ENCODE results near the gene DTNB. TPM values are rescaled to one million over a fixed set of nuclear protein-coding genes. Genes with fewer than 3 reads are reported as not detected.
A peak's percentile ranks its signal among the peaks of the same experiment; 100 is the strongest.

The DTNB gene
- total and polyA plus RNA-seq, 2 donors (not counting 1 experiment from before 2014, with no cell fraction given), result 25.7 to 37.3 TPM

DNA sequence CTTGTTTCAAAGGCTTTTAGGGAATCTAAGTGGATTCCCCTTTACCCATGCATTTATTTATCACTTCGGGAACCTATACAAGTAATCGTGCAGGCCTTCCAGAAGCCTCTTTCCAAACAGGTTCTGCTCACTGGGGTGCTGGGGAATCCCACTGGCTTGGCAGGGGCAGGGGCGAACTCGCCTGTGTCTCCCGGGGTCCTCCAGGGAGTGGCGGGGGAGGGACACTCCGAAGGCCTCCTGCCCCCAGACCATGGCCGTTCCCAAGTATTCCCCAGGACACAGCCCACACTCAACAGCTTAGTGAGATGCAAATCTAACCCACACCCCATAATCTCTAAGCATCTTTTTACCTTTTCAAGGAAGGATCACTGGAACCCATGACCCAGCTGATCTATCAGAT lies 338.2 kb downstream of the DTNB start:
- peaks cover 0 to 2% of the 10 kb centered on the region in 2 experiments for H3K36me3 ChIP-seq (replicated peaks in 1 of 2; ENCODE audit: control extremely low read depth in 1 of 2, control insufficient read depth in 1 of 2, extremely low read depth in 1 of 2, insufficient read depth in 2 of 2, low read length in 1 of 2)
- H3K9me3 Mint-ChIP-seq (ENCODE audit: insufficient read depth), result no peaks in the 10 kb centered on the region
- ATAC-seq (ENCODE audit: low read depth), result no peak
- intact Hi-C loops (cut with micrococcal nuclease), result no loop called here
- WGBS (ENCODE audit: insufficient coverage), result 94% methylated on average over 8 of the region's 8 CpGs
- peaks cover 15 to 23% of the 10 kb centered on the region in 2 donors for H3K4me1 ChIP-seq (ENCODE audit: control insufficient read depth in 2 of 2, insufficient read depth in 2 of 2, low read length in 2 of 2)
- H3K4me3 ChIP-seq (ENCODE audit: control extremely low read depth in 1 of 5, extremely low read depth in 1 of 5, insufficient read depth in 1 of 5, low read depth in 2 of 5, low read length in 4 of 5), result no peak overlapping the region
- H4K20me1 ChIP-seq (ENCODE audit: control insufficient read depth, insufficient read depth, low read length, poor library complexity, severe bottlenecking), result peaks cover 70% of the 10 kb centered on the region
- TF ChIP-seq, protein P1, sequence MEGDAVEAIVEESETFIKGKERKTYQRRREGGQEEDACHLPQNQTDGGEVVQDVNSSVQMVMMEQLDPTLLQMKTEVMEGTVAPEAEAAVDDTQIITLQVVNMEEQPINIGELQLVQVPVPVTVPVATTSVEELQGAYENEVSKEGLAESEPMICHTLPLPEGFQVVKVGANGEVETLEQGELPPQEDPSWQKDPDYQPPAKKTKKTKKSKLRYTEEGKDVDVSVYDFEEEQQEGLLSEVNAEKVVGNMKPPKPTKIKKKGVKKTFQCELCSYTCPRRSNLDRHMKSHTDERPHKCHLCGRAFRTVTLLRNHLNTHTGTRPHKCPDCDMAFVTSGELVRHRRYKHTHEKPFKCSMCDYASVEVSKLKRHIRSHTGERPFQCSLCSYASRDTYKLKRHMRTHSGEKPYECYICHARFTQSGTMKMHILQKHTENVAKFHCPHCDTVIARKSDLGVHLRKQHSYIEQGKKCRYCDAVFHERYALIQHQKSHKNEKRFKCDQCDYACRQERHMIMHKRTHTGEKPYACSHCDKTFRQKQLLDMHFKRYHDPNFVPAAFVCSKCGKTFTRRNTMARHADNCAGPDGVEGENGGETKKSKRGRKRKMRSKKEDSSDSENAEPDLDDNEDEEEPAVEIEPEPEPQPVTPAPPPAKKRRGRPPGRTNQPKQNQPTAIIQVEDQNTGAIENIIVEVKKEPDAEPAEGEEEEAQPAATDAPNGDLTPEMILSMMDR (IDR thresholded peaks at IDR 0.05), result no peak
- H3K79me2 ChIP-seq (ENCODE audit: control insufficient read depth, insufficient read depth, low read length), result peaks cover 64% of the 10 kb centered on the region
- no peaks in the 10 kb centered on the region for H3K27me3 Mint-ChIP-seq
- H3K27me3 ChIP-seq (replicated peaks in 1 of 4; ENCODE audit: control extremely low read depth in 1 of 4, control insufficient read depth in 3 of 4, insufficient read depth in 4 of 4, low read length in 3 of 4), result peaks cover 0 to 5% (median 1%) of the 10 kb centered on the region in 4 experiments
- DNase-seq, result no peak
- H3K4me2 ChIP-seq (replicated peaks; ENCODE audit: low read depth, low read length, poor library complexity, severe bottlenecking), result no peak overlapping the region
- H3K27ac ChIP-seq (ENCODE audit: low read length in 2 of 2), result no peak overlapping the region
- H3K27ac Mint-ChIP-seq, result no peak overlapping the region
- no peaks in the 10 kb centered on the region for H3K9me3 ChIP-seq (ENCODE audit: control extremely low read depth in 1 of 3, control insufficient read depth in 2 of 3, insufficient read depth in 1 of 3, low read length in 2 of 3)
- H2AFZ ChIP-seq (ENCODE audit: insufficient read depth, low read depth, low read length, poor library complexity, severe bottlenecking), result no peak overlapping the region
- H3K4me3 Mint-ChIP-seq, result no peak overlapping the region
- H3K4me1 Mint-ChIP-seq, result peaks cover 59% of the 10 kb centered on the region
- no peak overlapping the region for H3K9ac ChIP-seq (ENCODE audit: low read length)
- ChIA-PET CTCF (interaction anchor here (1.2 kb wide), 1 partner anchor 26 kb away, joined by 3 read pairs; no protein-coding TSS in a partner anchor), POLR2A (interaction anchor here (0.7 kb wide), 1 partner anchor 27 kb away, joined by 6 read pairs; no protein-coding TSS in a partner anchor)

DNA sequence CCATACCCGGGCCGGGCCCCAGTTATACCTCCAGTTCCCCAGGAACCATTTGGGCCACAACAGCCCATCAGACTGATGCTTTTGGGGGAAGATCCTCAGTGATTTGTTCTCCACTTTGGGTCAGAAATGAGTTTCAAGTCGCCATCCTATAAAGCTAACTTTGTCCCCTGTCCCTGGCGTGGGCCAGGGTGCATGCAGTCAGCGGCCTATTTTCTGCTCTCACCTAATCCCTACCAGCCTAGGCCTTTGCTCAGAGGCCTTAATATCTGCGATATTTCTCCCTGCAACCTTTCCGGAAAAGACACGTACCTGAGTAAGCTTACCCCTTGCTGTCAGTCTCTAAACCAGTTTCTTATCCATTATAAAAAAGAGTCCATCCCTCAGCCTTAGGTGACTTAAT lies 338.9 kb downstream of the DTNB start:
- Histone ChIP-seq H2AFZ (ENCODE audit: insufficient read depth, low read depth, low read length, poor library complexity, severe bottlenecking) (no peak overlapping the region), H3K79me2 (ENCODE audit: control insufficient read depth, insufficient read depth, low read length) (peaks cover 66% of the 10 kb centered on the region), H3K9me3 (ENCODE audit: control extremely low read depth in 1 of 3, control insufficient read depth in 2 of 3, insufficient read depth in 1 of 3, low read length in 2 of 3) (no peaks in the 10 kb centered on the region), H3K36me3 (replicated peaks in 1 of 2; ENCODE audit: control extremely low read depth in 1 of 2, control insufficient read depth in 1 of 2, extremely low read depth in 1 of 2, insufficient read depth in 2 of 2, low read length in 1 of 2) (peaks cover 0 to 2% of the 10 kb centered on the region in 2 experiments), H3K4me1 (ENCODE audit: control insufficient read depth in 2 of 2, insufficient read depth in 2 of 2, low read length in 2 of 2) (peaks cover 14 to 21% of the 10 kb centered on the region in 2 donors), H3K9ac (ENCODE audit: low read length) (no peak overlapping the region), H3K27me3 (replicated peaks in 1 of 4; ENCODE audit: control extremely low read depth in 1 of 4, control insufficient read depth in 3 of 4, insufficient read depth in 4 of 4, low read length in 3 of 4) (peaks cover 0 to 5% (median 1%) of the 10 kb centered on the region in 4 experiments), H3K4me3 (ENCODE audit: control extremely low read depth in 1 of 5, extremely low read depth in 1 of 5, insufficient read depth in 1 of 5, low read depth in 2 of 5, low read length in 4 of 5) (no peak overlapping the region), H4K20me1 (ENCODE audit: control insufficient read depth, insufficient read depth, low read length, poor library complexity, severe bottlenecking) (peaks cover 70% of the 10 kb centered on the region), H3K4me2 (replicated peaks; ENCODE audit: low read depth, low read length, poor library complexity, severe bottlenecking) (peak overlapping the region; percentile 46), H3K27ac (ENCODE audit: low read length in 2 of 2) (no peak overlapping the region)
- no peaks in the 10 kb centered on the region for H3K9me3 Mint-ChIP-seq (ENCODE audit: insufficient read depth)
- ATAC-seq (ENCODE audit: low read depth) (no peak), DNase-seq (no peak)
- no peak overlapping the region for H3K27ac Mint-ChIP-seq
- WGBS (ENCODE audit: insufficient coverage), result 96% methylated on average over 6 of the region's 8 CpGs
- POLR2A ChIA-PET, result interaction anchor here (0.6 kb wide), 1 partner anchor 54 kb away, joined by 3 read pairs; no protein-coding TSS in a partner anchor
- no peaks in the 10 kb centered on the region for H3K27me3 Mint-ChIP-seq
- H3K4me3 Mint-ChIP-seq, result peak overlapping the region; percentile 57
- intact Hi-C loops (cut with micrococcal nuclease), result no loop called here
- TF ChIP-seq EZH2 (IDR thresholded peaks at IDR 0.05; ENCODE audit: borderline replicate concordance, insufficient read depth, low read depth, low read length, poor library complexity, severe bottlenecking), result no peak
- TF ChIP-seq, protein P1 (IDR thresholded peaks at IDR 0.05), result no peak
- CTCF ChIA-PET, result interaction anchor here (0.5 kb wide), 1 partner anchor 26 kb away, joined by 3 read pairs; no protein-coding TSS in a partner anchor
- peaks cover 58% of the 10 kb centered on the region for H3K4me1 Mint-ChIP-seq

All from B cell (primary cell).